SK-N-SH treated with all-trans-retinoic acid at 6 μM for 48 hours (cell line): ENCODE data around the gene PSPH.

ENCODE experiments used
- ARNTL ChIP-seq: fragments of 450-650 bp; formaldehyde crosslinking; IDR thresholded peaks from 2 replicates; pipeline ENCODE4 v1.5.0; 2020; ENCODE audit warnings: low read depth, mild to moderate bottlenecking, moderate library complexity, borderline replicate concordance
- BACH2 ChIP-seq: fragments of 250-450 bp; sonication (Bioruptor Pico); IDR thresholded peaks from 2 replicates; pipeline ENCODE4 v1.9.0; 2021; ENCODE audit warnings: mild to moderate bottlenecking, borderline replicate concordance
- CSDC2 ChIP-seq: fragments of 250-450 bp; sonication (Bioruptor Pico); IDR thresholded peaks from 2 replicates; pipeline ENCODE4 v1.5.0; 2020; ENCODE audit warnings: mild to moderate bottlenecking, moderate library complexity
- ESRRG ChIP-seq: fragments of 250-450 bp; sonication (Bioruptor Pico); IDR thresholded peaks from 2 replicates; pipeline ENCODE4 v1.6.1; 2021; ENCODE audit warnings: mild to moderate bottlenecking
- POU6F1 ChIP-seq: fragments of 250-450 bp; sonication (Bioruptor Pico); IDR thresholded peaks from 2 replicates; pipeline ENCODE4 v1.8.0; 2021; ENCODE audit warnings: low read depth, mild to moderate bottlenecking, moderate library complexity, borderline replicate concordance
- RARB ChIP-seq: fragments of 250-450 bp; sonication (Bioruptor Pico); IDR thresholded peaks from 2 replicates; pipeline ENCODE4 v1.8.0; 2021; ENCODE audit warnings: mild to moderate bottlenecking, moderate library complexity
- ZC3H10 ChIP-seq: fragments of 250-450 bp; sonication (Bioruptor Pico); IDR thresholded peaks from 2 replicates; pipeline ENCODE4 v1.5.1; 2021; ENCODE audit warnings: mild to moderate bottlenecking, moderate library complexity
- ZFP30 ChIP-seq: fragments of 450-650 bp; formaldehyde crosslinking; IDR thresholded peaks from 2 replicates; pipeline ENCODE4 v1.5.0; 2022; ENCODE audit warnings: mild to moderate bottlenecking, moderate library complexity
- ZNF565 ChIP-seq: fragments of 450-650 bp; formaldehyde crosslinking; conservative IDR thresholded peaks from 2 replicates; pipeline ENCODE4 v1.5.0; 2020; ENCODE audit warnings: low read depth, mild to moderate bottlenecking, moderate library complexity
- ZNF70 ChIP-seq: fragments of 450-650 bp; formaldehyde crosslinking; IDR thresholded peaks from 2 replicates; pipeline ENCODE4 v1.5.0; 2020; ENCODE audit warnings: mild to moderate bottlenecking, moderate library complexity
- ZNF8 ChIP-seq: fragments of 450-650 bp; formaldehyde crosslinking; IDR thresholded peaks from 2 replicates; pipeline ENCODE4 v1.5.0; 2020; ENCODE audit warnings: mild to moderate bottlenecking, moderate library complexity
- TF ChIP-seq, protein P1 (sequence below): fragments of 250-450 bp; sonication (Bioruptor Pico); IDR thresholded peaks from 2 replicates; pipeline ENCODE4 v1.5.1; 2020; ENCODE audit warnings: low read depth, mild to moderate bottlenecking, moderate library complexity
- TF ChIP-seq, protein P2 (sequence below): fragments of 250-450 bp; sonication (Bioruptor Pico); IDR thresholded peaks from 2 replicates; pipeline ENCODE4 v1.8.0; 2020; ENCODE audit warnings: mild to moderate bottlenecking, moderate library complexity, borderline replicate concordance
- TF ChIP-seq, protein P3 (sequence below): fragments of 250-450 bp; sonication (Bioruptor Pico); IDR thresholded peaks from 2 replicates; pipeline ENCODE4 v1.5.1; 2021; ENCODE audit warnings: mild to moderate bottlenecking, moderate library complexity

DNA sequence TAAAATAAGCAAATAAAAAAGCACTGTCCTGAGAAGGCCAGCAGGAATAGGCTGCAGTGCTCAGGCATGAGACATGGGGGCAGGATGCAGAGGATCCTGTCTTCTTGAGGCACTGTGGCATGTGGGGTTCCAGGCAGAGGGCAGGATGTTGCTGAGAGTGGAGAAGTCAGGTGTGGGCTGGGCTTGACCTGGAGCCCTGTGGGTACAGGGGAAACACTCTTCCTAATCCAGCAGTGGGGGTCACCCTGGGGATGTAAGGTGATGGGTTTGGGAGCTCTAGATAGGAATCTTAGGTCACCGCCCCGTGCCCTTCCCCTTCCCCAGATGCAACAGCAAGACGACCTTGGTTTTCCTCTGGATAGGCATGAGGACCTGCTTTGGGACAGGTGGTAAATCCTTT, 26.4 kb upstream of the PSPH start:
- TF ChIP-seq ZC3H10 (no peak), ZNF70 (no peak), ZNF8 (CRISPR knock-in tag) (no peak), ZNF565 (CRISPR knock-in tag) (no peak), ZFP30 (CRISPR knock-in tag) (no peak), POU6F1 (no peak), RARB (CRISPR knock-in tag) (no peak), ARNTL (CRISPR knock-in tag) (no peak), BACH2 (CRISPR knock-in tag) (no peak), CSDC2 (CRISPR knock-in tag) (no peak), ESRRG (no peak)
- TF ChIP-seq, protein P1, sequence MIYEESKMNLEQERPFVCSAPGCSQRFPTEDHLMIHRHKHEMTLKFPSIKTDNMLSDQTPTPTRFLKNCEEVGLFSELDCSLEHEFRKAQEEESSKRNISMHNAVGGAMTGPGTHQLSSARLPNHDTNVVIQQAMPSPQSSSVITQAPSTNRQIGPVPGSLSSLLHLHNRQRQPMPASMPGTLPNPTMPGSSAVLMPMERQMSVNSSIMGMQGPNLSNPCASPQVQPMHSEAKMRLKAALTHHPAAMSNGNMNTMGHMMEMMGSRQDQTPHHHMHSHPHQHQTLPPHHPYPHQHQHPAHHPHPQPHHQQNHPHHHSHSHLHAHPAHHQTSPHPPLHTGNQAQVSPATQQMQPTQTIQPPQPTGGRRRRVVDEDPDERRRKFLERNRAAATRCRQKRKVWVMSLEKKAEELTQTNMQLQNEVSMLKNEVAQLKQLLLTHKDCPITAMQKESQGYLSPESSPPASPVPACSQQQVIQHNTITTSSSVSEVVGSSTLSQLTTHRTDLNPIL (CRISPR knock-in tag) = no peak
- TF ChIP-seq, protein P2, sequence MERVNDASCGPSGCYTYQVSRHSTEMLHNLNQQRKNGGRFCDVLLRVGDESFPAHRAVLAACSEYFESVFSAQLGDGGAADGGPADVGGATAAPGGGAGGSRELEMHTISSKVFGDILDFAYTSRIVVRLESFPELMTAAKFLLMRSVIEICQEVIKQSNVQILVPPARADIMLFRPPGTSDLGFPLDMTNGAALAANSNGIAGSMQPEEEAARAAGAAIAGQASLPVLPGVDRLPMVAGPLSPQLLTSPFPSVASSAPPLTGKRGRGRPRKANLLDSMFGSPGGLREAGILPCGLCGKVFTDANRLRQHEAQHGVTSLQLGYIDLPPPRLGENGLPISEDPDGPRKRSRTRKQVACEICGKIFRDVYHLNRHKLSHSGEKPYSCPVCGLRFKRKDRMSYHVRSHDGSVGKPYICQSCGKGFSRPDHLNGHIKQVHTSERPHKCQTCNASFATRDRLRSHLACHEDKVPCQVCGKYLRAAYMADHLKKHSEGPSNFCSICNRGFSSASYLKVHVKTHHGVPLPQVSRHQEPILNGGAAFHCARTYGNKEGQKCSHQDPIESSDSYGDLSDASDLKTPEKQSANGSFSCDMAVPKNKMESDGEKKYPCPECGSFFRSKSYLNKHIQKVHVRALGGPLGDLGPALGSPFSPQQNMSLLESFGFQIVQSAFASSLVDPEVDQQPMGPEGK = no peak
- TF ChIP-seq, protein P3, sequence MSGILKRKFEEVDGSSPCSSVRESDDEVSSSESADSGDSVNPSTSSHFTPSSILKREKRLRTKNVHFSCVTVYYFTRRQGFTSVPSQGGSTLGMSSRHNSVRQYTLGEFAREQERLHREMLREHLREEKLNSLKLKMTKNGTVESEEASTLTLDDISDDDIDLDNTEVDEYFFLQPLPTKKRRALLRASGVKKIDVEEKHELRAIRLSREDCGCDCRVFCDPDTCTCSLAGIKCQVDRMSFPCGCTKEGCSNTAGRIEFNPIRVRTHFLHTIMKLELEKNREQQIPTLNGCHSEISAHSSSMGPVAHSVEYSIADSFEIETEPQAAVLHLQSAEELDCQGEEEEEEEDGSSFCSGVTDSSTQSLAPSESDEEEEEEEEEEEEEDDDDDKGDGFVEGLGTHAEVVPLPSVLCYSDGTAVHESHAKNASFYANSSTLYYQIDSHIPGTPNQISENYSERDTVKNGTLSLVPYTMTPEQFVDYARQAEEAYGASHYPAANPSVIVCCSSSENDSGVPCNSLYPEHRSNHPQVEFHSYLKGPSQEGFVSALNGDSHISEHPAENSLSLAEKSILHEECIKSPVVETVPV = no peak
